ENCODE results near the gene QPCTL.

QPCTL gene

DNA sequence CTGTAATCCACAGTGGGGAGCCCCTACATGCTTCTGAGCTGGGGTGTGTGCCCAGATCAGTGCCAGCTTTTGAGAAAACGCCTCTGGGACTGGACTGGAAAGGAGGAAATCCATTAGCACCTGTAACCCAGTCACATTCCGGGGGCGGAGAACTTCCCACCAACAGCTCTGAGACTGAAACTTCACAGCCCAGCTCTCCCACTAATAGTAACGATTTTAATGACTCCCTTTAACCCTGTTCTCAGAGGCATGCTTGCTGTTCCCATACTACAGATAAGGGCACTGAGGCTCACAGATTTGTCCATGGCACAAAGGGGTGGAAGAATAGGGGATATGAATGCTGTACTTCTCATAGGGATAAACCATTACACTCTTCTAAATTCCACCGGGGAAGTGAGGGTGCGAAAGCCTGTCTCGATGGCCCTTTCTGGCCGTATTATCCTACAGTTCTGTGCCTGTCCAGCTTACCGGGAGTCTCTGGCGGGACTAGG, 37.4 kb downstream of the QPCTL start:
- no peak for DNase-seq (ENCODE audit: low read depth)
- TF ChIP-seq, protein P1, sequence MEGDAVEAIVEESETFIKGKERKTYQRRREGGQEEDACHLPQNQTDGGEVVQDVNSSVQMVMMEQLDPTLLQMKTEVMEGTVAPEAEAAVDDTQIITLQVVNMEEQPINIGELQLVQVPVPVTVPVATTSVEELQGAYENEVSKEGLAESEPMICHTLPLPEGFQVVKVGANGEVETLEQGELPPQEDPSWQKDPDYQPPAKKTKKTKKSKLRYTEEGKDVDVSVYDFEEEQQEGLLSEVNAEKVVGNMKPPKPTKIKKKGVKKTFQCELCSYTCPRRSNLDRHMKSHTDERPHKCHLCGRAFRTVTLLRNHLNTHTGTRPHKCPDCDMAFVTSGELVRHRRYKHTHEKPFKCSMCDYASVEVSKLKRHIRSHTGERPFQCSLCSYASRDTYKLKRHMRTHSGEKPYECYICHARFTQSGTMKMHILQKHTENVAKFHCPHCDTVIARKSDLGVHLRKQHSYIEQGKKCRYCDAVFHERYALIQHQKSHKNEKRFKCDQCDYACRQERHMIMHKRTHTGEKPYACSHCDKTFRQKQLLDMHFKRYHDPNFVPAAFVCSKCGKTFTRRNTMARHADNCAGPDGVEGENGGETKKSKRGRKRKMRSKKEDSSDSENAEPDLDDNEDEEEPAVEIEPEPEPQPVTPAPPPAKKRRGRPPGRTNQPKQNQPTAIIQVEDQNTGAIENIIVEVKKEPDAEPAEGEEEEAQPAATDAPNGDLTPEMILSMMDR (conservative IDR thresholded peaks at IDR 0.05; ENCODE audit: low read length) = no peak
- peak overlapping the region; percentile 89 for H3K4me3 ChIP-seq (ENCODE audit: low read length)

DNA sequence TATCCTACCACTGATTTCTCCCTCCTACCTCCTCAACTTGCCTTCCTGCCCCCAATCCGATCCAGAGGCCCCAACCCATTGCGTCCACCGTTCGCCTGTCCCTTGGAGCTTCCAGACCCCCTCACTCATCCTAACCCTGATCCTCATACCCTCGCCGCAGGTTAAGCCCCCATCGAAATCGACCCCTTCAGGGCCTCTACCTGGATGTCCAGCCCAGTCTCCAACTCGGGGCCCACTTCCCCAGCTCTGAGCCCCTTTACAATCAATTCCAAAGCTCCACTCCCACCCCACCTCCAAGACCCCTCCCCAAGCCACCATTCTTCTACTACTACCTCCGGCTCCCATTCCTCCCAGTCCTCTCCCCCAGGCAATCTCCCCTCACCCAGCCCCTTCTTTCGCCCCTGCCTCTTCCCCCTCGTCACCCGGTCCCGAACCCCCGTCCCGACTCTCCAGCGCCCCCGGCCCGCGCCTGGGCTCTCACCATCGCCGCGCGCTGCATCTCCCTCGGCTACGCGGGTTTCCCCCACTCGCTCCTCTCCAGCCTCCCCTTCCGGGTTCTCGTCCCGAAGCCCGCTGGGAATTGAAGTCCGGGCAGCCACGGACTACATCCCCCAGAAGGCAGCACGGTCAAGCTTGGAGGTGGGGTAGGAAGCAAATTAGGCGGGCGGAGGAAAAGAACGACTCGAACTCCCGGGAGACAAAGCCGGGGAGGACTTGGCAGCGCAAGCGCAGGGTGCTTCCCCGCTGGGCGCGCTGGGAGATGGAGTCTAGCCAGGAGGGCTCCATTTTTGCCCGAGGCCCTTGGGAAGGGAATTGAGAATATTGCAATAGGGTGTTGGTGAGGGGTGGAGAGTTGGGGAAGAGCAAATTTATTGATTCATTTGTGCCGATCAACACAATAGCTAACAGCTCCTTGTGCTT, 38.2 kb downstream of the QPCTL start, which contains the start of gene FBXO46:
Gene FBXO46, minus strand, starts transcription at position 529 of the 921 bp plus-strand sequence. CDS start 17,401 bp downstream, outside the sequence.
- H3K4me3 ChIP-seq (ENCODE audit: low read length) = peak within 1 kb of the TSS; percentile 89
- TF ChIP-seq, protein P1 (conservative IDR thresholded peaks at IDR 0.05; ENCODE audit: low read length) = peak; percentile 8; the same call in 1 of the 2 replicates
- DNase-seq (ENCODE audit: low read depth) = peak; percentile 98

DNA sequence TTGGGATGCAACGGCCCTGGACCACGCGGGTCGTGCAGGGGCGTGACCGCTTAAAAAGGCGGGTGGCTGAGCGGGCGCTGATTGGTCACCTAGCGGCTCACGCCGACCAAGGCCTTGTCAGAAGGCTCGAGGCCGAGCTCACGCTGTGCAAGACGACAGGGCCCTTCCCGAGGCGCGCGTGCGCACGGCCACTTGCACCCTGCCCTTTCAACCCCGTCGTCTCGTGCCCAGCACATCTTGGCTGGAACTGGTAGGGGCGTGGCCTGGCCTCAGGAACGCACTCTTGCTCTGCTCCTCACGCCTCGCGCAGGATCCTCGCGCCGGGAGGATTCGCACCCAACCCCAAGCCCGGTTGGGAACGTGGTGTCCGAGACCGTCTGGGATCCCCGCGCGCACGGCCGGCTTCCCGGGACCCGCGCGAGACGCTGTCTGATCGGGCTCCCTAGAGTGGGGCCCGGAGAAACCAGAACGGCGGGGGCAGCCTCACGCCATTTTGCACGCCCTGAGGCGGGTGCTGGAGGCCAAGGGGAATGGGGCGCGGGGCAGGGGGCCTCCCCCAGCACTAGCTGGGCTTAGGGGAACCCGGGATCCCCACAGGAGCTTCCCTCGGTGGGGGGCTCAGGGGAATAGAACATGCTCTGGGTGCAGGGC, 40.8 kb downstream of the QPCTL start, which contains the start of gene MEIOSIN:
Gene MEIOSIN, plus strand, starts transcription at position 280 of the 651 bp plus-strand sequence. CDS start 1,938 bp downstream, outside the sequence.
- H3K4me3 ChIP-seq (ENCODE audit: low read length) = no peak within 1 kb of the TSS
- no peak for DNase-seq (ENCODE audit: low read depth)
- TF ChIP-seq, protein P1 (conservative IDR thresholded peaks at IDR 0.05; ENCODE audit: low read length) = no peak

DNA sequence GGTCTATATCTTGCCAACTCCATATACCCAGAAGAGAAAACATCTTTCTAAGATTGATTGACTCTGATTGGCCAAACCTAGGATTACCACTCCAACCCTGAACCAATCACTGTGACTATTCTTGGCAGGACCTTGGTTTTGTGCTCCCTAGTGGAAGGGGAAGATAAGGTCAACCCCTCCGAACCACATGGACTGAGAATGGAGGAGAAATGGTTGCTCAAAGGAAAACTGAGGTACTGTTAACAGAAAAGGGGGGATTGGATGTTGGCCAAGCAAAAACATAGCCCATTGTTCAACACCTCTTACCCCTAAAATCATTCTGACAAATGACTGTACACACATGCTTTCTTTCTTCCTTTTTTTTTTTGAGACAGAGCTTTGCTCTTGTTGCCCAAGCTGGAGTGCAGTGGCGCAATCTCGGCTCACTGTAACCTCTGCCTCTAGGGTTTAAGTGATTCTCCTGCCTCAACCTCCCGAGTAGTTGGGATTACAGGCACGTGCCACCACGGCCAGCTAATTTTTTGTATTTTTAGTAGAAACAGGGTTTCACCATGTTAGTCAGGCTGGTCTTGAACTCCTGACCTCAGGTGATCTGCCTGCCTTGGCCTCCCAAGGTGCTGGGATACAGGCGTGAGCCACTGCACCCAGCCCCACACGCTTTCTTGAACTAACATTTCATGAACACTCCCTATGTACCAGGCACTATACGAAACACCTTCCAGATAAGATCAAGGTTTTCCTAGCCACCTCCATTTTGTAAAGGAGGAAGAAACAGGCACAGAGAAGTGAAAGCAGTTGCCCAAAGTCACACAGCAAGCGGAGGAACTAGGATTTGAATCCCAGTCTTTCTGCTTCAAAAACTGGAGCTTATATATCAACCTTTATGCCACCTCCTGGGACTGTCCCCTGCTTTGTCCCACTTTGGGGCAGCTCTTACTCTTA, 47.3 kb downstream of the QPCTL start:
- DNase-seq (ENCODE audit: low read depth) = no peak
- H3K4me3 ChIP-seq (ENCODE audit: low read length) = no peak overlapping the region
- TF ChIP-seq, protein P1 (conservative IDR thresholded peaks at IDR 0.05; ENCODE audit: low read length) = no peak

DNA sequence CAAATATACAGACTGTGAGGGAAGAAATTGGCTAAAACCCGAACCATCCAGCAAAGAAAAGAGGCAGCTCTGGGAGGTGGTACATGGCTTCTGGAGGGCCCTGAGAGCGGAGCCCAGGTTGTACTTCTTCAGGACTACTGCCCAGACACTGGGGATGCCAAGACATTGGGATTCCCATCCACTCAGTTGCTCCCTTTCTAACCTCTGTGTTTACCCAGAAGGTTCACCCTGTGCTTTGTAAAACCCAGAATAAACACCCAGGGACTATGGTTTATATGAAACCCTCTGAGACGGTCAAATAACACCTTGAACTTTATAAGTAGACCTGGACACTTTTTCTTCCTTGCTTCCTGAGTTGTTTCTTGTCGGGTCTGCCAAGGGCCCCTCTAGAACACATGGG, 50.5 kb downstream of the QPCTL start:
- H3K4me3 ChIP-seq (ENCODE audit: low read length) = no peak overlapping the region
- no peak for DNase-seq (ENCODE audit: low read depth)
- TF ChIP-seq, protein P1 (conservative IDR thresholded peaks at IDR 0.05; ENCODE audit: low read length) = no peak

DNA sequence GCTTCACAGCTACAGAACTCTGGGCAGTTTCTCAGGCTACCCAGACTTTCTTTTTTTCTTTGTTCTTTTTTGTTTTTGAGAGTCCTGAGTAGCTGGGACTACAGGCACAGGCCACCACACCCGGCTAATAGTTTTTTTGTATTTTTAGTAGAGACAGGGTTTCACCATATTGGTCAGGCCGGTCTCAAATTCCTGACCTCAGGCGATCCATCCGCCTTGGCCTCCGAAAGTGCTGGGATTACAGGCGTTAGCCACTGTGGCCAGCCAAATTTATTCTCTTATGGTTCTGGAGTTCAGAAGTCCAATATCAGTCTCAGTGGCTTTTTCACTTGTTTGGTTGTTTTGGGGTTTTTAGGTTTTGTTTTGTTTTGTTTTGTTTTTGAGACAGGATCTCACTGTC, 53.1 kb downstream of the QPCTL start:
- H3K4me3 ChIP-seq (ENCODE audit: low read length) = no peak overlapping the region
- DNase-seq (ENCODE audit: low read depth) = no peak
- TF ChIP-seq, protein P1 (conservative IDR thresholded peaks at IDR 0.05; ENCODE audit: low read length) = no peak

Data from AG10803 (cell line).